GM19238 (cell line): Measurements from ENCODE around the gene RFT1.
"Not testable (repeated sequence)": the region's sequence is repeated elsewhere in the genome, so short reads cannot be mapped to it uniquely, and the experiment has no call there.

Experiments
- DNase-seq: peaks from one replicate; pipeline ENCODE4 v3.0.0; 2011; ENCODE audit warnings: low spot score; ENCODE audit not compliant: insufficient read length

Gene RFT1

DNA sequence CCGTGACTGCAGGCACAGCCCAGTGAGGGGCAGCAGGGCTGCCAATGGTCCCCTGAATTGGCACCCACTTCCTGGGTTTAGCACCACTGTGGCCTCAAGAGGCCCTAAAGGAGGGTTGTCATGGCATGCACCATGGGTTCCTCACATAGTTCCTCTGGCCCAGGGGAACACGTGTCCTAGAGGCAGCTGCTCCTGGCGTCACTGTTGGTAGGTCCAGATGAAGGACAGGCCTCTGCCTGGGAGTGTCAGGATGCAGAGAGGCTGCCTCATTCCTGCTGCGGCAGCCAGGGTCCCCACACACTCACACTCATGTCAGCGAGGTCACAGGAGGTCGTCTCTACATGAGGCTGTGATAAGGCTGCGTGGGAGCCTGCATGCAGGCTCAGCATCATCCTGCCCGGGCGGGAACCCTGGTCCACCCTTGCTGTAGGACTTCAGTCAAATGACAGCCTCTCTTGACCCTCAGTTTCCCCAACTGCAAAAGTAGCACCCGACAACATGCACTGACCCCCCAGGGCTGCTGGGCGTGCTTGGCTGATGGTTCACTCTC is 58.3 kb downstream of the RFT1 start:
- no peak for DNase-seq

- no peak for DNase-seq
These were observed 60.7 kb downstream of the RFT1 start for GRCh38 chr3:53069422-53070068.

- no peak for DNase-seq
These were observed 62.1 kb downstream of the RFT1 start for GRCh38 chr3:53068176-53068575.

- DNase-seq, result no peak
These were observed 62.7 kb downstream of the RFT1 start for GRCh38 chr3:53067567-53067966.

DNA sequence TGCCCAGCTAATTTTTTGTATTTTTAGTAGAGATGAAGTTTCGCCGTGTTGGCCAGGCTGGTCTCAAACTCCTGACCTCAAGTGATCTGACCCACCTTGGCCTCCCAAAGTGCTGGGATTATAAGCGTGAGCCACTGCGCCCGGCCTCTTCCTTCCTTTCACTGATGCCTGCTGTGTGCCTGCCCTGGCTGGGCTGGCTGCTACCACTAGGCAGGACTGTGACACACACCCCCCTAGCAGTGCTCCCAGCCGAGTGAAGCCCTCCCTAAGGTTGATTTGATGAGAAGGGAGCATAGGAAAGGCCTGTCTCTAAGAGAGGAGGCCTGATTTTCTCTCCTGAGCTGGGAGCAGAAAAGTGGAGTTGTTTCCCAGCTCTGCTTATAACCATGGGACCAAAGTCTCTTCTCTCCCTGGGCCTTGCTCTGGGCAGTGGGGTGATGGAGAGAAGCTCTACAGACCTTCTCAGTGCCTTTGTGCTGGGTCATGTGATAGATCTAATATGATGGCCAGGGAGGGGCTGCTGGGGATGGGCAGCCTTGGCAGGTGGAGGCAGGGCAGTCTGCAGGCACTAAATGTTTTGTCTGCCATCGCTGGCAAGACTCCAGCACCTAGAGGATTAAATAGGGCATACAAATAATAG is 64.3 kb downstream of the RFT1 start:
- no peak for DNase-seq

GRCh38 chr3:53062905-53063304 is 67.3 kb downstream of the RFT1 start:
- DNase-seq, result no peak

DNA sequence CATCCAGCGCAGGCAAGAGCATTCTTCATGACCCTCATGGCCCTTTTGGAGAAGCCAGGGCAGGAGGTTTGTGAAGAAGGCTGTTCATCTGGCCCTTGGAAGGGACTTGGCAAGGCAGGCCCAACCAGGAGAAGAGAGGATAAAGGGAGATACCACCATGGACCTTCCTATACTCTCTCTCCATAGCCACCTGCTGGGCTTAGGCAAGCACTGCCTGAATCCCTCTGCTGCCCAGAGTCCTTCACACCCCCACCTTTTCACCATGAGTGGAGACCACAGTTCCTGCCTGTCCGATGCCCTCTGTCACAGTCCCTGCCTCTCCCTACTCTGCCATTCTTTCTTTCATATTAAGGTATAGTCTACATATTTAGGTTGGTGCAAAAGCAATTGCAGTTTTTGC is 73.8 kb downstream of the RFT1 start:
- DNase-seq, result no peak

DNA sequence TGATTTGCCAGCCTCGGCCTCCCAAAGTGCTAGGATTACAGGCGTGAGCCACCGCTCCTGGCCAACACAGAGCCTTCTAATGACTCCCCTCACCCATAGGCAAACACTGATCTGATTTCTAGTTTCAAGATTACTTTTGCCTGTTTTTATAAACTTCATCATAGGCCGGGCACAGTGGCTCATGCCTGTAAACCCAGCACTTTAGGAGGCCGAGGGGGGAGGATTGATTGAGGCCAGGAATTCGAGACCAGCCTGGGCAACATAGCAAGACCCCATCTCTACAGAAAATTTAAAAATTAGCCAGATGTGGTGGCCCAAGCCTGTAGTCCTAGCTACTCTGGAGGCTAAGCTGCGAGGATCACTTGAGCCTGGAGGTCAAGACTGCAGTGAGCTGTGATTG is 76.0 kb downstream of the RFT1 start:
- DNase-seq, result not testable (repeated sequence)

- DNase-seq, result no peak
These were observed 78.3 kb downstream of the RFT1 start for GRCh38 chr3:53051929-53052328.

GRCh38 chr3:53049987-53050386 is 80.2 kb downstream of the RFT1 start:
- DNase-seq, result no peak

GRCh38 chr3:53046171-53047170 is 83.8 kb downstream of the RFT1 start:
- DNase-seq, result peak; percentile 61

- peak; percentile 88 for DNase-seq
These were observed 84.6 kb downstream of the RFT1 start, which contains the start of gene SFMBT1 for GRCh38 chr3:53045518-53046170. SFMBT1 (minus strand) TSS chr3:53046073; CDS start chr3:52969128, 76,945 bp downstream.

DNA sequence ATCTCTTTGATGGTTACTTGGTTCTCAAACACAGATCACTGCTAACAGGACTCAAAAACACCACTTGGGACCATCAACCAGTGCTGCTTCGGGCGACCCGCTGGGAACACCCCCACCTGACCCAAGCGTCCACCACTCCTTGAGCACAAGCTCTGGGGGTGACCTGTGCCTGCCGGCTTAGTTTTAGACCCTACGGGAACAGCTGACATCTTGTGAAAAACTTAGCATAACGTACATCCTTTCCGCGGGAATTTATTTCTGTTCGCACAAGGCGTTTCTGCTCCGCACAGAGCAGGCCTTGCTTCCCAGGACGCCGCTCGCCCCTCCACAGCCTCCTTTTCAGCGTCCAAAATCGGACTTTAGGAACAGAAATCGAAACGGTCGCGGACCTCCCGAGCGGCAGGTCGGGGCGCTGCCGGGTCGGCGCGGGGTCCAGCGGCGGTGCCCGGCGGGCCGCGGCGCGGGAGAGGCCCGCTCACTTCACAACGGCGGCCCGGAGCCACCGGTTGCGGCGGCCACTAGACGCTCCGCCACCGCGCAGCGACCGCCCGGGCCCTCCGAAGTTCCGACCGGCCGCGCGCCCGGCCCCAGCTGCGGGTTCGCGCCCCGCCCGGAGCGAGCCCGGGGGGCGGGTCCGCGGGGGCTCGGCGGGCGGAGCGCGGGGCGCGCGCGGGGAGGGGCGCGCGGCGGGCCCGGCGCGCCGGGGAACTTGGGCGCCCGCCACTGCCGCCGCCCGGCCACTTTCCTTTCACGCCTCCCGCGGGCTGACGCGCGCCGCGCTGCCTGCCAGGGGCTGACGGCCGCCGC is 85.3 kb downstream of the RFT1 start:
- DNase-seq, result peak; percentile 36

DNA sequence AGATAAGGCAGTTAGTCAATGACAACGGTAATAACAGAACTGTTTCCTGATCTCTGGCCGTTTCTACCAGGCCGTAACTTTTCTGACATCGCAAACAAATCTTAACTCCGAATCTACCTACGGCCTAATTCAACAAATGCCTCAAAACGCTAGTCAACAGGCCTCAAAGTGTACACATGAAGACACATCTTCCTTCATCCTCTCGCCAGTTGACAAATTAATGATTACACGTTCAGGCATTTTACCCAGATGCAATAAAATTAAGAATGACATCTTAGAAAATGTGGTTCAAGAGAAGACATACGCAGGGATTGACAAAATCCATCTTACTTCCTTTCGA is 85.9 kb downstream of the RFT1 start:
- no peak for DNase-seq

DNA sequence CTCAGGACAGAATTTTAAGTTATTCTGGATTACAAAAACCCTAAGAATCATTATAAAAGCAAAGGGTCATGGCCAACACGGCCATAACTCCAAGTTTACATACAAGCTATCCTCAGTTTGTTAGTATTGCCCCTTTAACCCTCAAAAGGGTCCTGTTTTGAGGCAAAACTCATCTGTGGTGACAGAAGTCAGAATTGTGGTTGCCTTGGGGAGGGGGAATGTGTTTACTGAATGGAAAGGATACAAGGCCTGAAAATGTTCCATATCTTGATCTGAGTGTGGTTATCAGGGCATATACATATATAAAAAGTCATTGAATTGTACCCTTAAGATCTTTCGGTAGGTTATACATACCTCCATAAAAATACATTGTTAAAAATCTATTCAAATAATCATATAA is 86.5 kb downstream of the RFT1 start:
- DNase-seq, result no peak

GRCh38 chr3:53042651-53043050 is 87.6 kb downstream of the RFT1 start:
- no peak for DNase-seq

- DNase-seq, result no peak
These were observed 89.8 kb downstream of the RFT1 start for GRCh38 chr3:53040351-53040820.

DNA sequence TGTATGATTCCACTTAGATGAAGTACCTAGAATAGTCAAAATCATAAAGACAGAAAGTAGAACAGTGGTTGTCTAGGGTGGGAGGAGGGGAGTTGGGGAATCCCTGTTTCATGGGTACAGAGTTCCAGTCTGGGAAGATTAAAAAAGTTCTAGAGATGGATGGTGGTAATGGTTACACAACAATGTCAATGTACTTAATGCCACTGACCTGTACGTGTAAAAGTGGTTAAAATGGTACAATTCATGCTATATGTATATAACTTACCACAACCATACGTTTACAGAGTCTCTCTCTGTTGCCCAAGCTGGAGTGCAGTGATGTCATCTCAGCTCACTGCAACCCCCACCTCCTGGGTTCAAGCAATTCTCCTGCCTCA is 90.9 kb downstream of the RFT1 start:
- no peak for DNase-seq

DNA sequence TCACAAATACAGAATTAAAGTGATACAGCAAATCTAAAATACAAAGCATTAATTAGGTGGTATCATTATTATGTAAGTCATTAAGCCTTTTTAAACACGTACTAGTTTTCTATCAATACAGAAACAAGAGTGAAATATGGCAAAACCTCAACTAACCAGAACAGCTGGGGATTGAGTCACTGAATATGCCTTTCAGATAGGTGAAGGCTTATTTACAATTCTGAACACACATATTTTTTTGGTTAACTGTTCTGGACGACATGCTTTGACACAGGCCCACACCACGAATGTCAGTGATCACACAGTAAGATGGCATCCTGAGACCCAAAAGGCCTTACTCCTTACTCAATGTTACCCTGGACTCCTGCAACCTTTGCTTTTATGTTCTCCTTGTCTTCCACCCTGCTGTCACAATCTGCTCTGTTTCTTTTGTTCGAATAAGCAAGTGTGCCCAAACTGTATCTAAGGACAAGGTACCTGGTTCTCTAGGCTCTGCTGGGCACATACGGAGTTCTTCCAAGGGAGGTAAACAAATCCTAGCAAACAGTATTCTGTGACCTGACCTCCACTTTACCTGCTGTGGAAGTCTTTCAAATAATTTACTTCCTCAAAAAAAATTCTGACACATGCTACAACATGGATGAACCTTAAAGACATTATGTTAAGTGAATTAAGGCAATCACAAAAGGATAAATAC is 91.4 kb downstream of the RFT1 start:
- no peak for DNase-seq
